Stimulated activated CD8-positive, alpha-beta memory T cell treated with anti-CD3 and anti-CD28 coated beads, Interleukin-7, amount 100 ng/mL, for 4 hours (primary cell): ENCODE data around the gene ZMIZ2.
"Not testable (repeated sequence)": the region's sequence is repeated elsewhere in the genome, so short reads cannot be mapped to it uniquely, and the experiment has no call there.

Experiments used
- DNase-seq, 2 donors: peaks; one replicate each; pipeline ENCODE4 v3.0.0-alpha.2; 2020; ENCODE audit warnings: low read depth in 2 of 2

The ZMIZ2 gene, protein sequence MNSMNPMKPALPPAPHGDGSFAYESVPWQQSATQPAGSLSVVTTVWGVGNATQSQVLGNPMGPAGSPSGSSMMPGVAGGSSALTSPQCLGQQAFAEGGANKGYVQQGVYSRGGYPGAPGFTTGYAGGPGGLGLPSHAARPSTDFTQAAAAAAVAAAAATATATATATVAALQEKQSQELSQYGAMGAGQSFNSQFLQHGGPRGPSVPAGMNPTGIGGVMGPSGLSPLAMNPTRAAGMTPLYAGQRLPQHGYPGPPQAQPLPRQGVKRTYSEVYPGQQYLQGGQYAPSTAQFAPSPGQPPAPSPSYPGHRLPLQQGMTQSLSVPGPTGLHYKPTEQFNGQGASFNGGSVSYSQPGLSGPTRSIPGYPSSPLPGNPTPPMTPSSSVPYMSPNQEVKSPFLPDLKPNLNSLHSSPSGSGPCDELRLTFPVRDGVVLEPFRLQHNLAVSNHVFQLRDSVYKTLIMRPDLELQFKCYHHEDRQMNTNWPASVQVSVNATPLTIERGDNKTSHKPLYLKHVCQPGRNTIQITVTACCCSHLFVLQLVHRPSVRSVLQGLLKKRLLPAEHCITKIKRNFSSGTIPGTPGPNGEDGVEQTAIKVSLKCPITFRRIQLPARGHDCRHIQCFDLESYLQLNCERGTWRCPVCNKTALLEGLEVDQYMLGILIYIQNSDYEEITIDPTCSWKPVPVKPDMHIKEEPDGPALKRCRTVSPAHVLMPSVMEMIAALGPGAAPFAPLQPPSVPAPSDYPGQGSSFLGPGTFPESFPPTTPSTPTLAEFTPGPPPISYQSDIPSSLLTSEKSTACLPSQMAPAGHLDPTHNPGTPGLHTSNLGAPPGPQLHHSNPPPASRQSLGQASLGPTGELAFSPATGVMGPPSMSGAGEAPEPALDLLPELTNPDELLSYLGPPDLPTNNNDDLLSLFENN

GRCh38 chr7:44748045-44748947 is at the start of gene ZMIZ2:
Gene ZMIZ2, plus strand, starts transcription at chr7:44748847. Its CDS starts 7,403 bp downstream, at chr7:44756250.
- peak; percentile 81 to 88 for DNase-seq

DNA sequence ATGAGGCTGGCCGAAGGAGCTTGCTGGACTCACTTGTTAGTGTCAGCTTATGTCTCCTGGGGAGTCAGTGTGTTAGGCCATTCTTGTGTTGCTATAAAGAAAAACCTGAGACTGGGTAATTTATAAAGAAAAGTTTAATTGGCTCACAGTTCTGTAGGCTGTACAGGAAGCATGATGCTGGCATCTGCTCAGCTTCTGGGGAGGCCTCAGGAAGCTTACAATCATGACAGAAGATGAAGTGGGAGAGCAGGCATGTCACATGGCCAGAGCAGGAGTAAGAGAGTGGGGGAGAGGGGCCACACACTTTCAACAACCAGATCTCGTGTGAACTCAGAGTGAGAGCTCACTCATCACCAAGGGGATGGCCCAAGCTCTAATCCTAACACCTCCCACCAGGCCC is 49.0 kb upstream of the ZMIZ2 start:
- DNase-seq: not testable (repeated sequence)

- no peak for DNase-seq
Observed at GRCh38 chr7:44700322-44700721, 48.3 kb upstream of the ZMIZ2 start.

DNA sequence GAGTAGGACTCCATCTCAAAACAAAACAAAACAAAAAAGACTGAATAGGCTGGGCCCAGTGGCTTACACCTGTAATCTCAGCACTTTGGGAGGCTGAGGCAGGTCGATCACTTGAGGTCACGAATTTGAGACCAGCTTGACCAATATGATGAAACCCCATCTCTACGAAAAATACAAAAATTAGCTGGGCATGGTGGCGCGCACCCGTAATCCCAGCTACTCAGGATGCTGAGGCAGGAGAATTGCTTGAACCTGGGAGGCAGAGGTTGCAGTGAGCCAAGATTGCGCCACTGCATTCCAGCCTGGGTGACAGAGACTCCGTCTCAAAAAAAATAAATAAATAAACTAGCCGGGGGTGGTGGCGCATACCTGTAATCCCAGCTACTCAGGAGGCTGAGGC is 45.3 kb upstream of the ZMIZ2 start:
- not testable (repeated sequence) for DNase-seq

DNA sequence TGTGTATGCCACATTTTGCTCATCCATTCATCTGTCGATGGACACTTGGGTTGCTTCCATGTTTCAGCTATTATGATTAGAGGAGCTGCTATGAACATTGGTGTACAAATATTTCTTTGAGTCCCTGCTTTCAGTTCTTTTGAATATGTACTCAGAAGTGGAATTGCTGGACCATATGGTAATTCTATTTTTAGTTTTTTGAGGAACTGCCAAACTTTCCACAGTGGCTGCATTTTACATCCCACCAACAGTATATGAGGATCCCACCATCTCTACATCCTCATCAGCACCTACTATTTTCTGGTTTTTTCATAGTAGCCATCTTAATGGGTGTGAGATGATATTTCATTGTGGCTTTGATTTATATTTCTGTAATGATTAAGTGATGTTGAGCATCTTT is 44.7 kb upstream of the ZMIZ2 start:
- DNase-seq: no peak

DNA sequence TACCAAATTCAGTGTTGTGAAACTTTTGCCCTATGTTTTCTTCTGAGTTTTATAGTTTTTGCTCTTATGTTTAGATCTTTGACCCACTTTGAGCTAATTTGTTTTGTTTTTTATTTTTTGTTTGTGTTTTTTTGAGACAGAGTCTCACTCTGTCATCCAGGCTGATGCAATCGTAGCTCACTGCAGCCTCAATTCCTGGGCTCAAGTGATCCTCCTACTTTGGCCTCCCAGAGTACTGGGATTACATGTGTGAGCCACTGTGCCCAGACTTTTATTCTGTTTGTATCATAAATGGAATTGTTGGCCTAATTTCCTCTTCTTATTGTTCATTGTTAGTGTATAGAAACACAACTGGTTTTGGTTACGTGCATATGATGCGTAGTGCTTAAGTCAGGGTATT is 43.2 kb upstream of the ZMIZ2 start:
- DNase-seq: no peak

DNA sequence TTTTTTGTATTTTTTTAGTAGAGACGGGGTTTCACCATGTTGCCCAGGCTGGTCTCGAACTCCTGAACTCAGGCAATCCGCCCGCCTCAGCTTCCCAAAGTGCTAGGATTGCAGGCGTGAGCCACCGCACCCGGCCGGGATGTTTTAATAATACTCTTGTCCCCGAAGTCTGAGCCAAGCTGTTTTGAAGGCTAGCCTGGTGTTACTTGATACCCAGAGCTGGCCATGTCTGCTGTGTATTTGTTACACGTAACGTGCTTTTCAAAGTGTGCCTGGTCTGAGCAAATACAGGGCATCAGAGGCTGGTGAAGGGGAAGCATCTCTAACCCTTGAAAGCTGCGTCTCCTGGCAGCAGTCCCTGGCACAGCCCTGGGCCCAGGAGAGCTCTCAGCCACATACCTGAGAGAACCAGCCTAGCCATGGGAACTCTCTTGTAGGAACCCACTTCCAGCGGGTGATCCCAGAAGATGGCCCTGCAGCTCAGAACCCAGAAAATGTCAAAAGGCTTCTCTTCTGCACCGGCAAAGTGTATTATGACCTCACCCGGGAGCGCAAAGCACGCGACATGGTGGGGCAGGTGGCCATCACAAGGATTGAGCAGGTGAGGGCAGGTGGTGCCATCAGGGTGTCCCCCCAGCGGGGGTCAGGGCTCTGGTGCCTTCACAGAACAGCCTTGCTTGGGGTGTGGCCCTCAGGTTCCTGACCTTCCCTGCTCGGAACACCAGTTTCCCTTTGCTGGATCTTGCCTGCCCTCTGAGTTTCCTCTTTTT is 41.7 kb upstream of the ZMIZ2 start:
- DNase-seq: no peak

- no peak for DNase-seq
Observed at GRCh38 chr7:44707558-44708230, 41.0 kb upstream of the ZMIZ2 start.

DNA sequence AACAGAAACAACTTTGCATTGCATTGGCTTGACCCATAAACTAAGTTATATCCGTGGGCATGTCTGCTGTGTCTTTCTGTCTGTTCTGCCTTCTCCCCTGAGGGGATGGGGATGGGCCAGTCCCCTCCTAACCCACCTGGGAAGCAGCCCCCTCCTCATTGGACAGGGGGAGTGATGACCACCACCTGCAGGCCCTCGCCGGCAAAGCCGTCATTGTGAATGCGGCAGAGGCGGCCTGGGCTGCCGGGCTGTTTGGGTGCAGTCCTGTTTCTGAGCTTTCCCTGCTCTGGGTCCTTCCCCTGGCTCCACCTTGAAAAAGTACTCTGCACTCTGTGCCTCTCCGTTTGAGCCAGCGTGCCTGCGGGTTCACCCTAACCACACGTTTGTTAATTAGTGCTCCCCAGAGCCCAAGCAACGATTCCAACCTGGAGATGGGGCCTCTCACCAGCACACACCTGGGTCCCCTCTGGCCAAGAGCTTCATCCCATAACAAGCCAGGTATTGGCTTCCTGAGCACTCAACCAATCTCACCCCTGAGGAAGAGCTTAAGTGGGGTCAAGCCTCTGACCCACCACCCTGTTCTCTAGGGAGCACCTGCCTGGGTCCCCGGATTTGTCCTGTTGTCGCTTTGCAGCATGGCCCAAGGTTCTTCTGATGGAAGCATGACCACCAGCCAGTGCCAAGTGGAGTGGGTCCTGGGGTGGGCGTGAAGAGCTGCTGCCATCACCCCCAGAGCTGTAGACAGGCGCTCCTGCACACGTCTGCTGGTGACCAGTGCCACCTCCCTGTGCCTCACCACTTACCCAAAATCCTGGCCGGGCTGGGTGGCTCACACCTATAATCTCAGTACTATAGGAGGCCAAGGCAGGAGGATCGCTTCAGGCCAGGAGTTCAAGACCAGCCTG is 39.4 kb upstream of the ZMIZ2 start:
- no peak for DNase-seq

DNA sequence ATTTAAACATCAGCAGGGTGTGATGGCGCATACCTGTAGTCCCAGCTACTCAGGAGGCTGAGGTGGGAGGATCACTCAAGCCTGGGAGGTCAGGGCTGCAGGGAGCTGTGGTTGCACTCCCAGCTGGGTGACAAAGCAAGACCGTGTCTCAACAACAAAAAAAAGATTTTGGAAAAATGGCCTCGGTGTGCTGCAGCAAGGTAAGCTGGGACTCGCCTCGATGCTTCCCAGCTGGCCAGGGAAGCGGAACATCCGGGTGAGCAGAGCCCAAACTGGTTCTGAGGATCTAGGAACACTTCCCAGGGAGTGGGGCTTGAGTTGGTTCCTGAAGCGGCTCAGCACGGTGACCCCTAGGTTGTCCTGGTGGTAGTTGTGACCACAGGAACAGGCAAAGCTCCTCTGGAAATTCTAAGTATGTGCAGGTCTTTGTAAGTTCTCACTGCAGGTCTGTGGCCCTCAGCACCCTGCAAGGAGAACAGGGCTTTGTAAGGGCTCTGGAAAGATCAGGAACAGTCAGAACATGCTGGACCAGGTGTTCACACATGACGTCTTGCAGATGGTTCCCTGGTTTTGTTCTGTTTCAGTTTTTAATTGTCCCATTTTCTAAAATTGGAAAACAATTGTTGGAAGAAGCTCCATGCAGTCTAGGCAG is 38.6 kb upstream of the ZMIZ2 start:
- no peak for DNase-seq

- no peak for DNase-seq
Observed at GRCh38 chr7:44711528-44711927, 37.1 kb upstream of the ZMIZ2 start.

DNA sequence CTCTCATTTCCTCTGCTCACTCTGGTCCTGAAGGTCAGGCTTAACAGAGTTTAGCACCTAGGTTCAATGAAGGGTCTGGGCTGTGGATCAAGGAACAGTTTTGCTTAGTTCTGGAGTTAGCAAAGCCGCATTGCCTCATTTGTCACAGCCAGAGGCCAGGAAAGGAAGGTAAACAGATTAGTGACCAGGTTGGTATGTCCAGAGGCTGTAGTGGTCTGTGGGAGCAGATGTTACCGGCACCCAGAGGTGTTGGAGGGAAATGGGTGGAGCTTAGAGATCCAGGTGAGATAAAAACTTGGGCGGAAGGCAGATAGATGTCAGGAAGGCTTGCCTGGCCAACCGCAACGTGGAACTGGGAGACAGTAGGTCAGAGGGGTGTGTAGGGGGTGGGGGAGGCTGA is 36.6 kb upstream of the ZMIZ2 start:
- DNase-seq: no peak

- no peak for DNase-seq
Observed at GRCh38 chr7:44713141-44713540, 35.5 kb upstream of the ZMIZ2 start.

DNA sequence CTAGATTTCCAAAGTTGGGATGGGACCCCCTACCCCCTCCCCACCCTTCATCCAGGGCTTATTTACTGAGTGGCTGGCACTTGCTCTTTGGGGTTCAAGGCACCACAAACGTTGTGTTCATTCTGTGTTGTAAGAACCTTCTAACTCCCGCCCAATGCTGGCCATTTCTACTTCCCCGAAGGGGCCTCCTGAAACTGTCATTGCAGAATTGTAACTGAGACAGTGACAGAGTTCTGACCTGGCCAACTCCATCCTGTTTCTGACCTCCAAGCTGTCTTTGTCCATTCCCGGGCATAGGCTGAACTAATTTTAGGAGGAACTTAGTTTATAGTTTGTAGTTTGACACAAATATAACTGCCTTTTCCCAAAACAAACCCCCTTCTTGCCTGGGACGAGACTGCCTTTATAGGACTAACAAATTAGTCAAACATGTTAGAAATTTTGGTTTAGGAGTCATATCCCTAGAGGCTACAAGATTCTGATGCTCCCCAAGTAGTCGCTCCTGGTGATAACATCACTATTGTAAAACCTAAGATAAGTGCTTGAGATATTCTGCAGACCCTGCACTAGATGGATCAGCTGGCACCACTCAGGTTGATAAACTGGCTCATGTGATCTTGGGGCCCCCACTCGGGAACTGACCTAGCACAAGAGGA is 34.8 kb upstream of the ZMIZ2 start:
- no peak for DNase-seq

DNA sequence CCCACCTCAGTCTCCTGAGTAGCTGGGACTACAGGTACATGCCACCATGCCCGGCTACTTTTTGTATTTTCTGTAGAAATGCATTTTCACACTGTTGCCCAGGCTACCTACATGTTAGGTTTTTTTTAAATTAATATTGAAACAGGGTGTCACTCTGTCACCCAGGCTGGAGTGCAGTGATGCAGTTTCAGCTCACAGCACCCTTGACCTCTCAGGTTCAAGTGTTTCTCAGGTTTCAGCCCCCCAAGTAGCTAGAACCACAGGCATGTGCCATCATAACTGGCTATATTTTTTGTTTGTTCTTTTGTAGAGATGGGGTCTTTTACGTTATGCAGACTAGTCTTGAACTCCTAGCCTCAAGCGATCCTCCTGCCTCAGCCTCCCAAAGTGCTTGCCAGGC is 32.4 kb upstream of the ZMIZ2 start:
- no peak for DNase-seq

DNA sequence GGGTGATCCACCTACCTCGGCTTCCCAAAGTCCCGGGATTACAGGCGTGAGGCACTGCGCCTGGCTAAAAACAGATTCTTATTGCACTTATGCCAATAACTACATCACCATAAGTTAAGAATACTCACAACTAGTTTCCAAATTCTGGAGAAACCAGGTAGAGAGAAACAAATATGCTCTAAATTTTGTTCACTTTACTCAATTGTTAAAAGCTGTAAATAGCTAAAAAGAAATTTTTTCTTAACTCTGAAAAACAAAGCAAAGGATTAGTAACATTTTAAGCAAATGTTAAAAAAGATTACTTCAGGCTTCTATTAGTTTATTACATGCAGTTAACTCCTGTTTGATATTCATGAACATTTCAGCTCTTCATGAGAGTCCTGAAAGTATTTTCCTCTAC is 28.3 kb upstream of the ZMIZ2 start:
- DNase-seq: no peak

GRCh38 chr7:44724276-44724675 is 24.4 kb upstream of the ZMIZ2 start:
- DNase-seq: no peak

DNA sequence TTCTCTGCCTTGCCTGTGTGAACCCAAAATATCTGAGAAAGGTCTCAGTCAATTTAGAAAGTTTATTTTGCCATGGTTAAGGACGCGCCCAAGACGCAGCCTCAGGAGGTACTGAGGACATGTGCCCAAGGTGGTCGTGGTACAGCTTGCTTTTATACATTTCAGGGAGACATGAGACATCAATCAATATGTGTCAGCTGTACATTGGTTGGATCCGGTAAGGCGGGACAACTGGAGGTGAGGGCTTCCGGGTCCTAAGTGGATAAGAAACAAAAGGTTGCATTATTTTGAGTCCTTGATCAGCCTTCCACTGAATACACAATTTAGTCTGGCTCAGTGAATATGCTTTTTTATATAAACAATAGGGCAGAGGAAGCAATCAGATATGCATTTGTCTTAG is 22.4 kb upstream of the ZMIZ2 start:
- not testable (repeated sequence) for DNase-seq
